Measurements from ENCODE around the gene AKR1D1. TPM values are rescaled to one million over a fixed set of nuclear protein-coding genes. Genes with fewer than 3 reads are reported as not detected.

Gene AKR1D1
- total and polyA plus RNA-seq, 2 of the 13 experiments (the other 11 are each of a cell fraction or from before 2014, with no cell fraction given) = 6.9 to 37.0 TPM

GRCh38 chr7:138066954-138067394, 9.3 kb upstream of the AKR1D1 start (continued):
- TF ChIP-seq NFIC (IDR thresholded peaks at IDR 0.05; ENCODE audit: low read length) = peak; percentile 68; the same call in 1 of the 2 replicates
- TF ChIP-seq ARID5B (CRISPR knock-in tag; IDR thresholded peaks at IDR 0.05) = peak; percentile 77
- peak; percentile 76; the same call in 1 of the 2 replicates for TF ChIP-seq ZBTB20 (CRISPR knock-in tag; IDR thresholded peaks at IDR 0.05; ENCODE audit: borderline replicate concordance, low read depth)
- TF ChIP-seq FOXP4 (CRISPR knock-in tag; IDR thresholded peaks at IDR 0.05) = peak; percentile 83
- peak; percentile 92 for TF ChIP-seq PITX1 (CRISPR knock-in tag; IDR thresholded peaks at IDR 0.05)
- peak; percentile 64; the same call in 1 of the 2 replicates for TF ChIP-seq ETV5 (CRISPR knock-in tag; IDR thresholded peaks at IDR 0.05; ENCODE audit: borderline replicate concordance)
- TF ChIP-seq PAX8 (CRISPR knock-in tag; IDR thresholded peaks at IDR 0.05; ENCODE audit: borderline replicate concordance) = no peak
- peak; percentile 76 for TF ChIP-seq NR2F6 (IDR thresholded peaks at IDR 0.05)
- peak; percentile 59 for TF ChIP-seq NR2F6 (CRISPR knock-in tag; IDR thresholded peaks at IDR 0.05)
- peak in 1 of 2 experiments; percentile 96; a peak in 2 of 4 replicates for TF ChIP-seq EP300 (IDR thresholded peaks at IDR 0.05; ENCODE audit: low read depth in 2 of 2, low read length in 2 of 2)
- TF ChIP-seq EP300 (CRISPR knock-in tag; IDR thresholded peaks at IDR 0.05; ENCODE audit: borderline replicate concordance) = peak; percentile 78; the same call in 1 of the 2 replicates
- TF ChIP-seq ZBTB43 (CRISPR knock-in tag; conservative IDR thresholded peaks at IDR 0.05) = 0 out of 2 replicates have a peak, but pooled peaks have one; percentile 61
- 0 out of 2 replicates have a peak, but pooled peaks have one; percentile 14 for TF ChIP-seq STAG1 (CRISPR knock-in tag; IDR thresholded peaks at IDR 0.05)
- no peak for TF ChIP-seq GTF3A (CRISPR knock-in tag; conservative IDR thresholded peaks at IDR 0.05)
- TF ChIP-seq BCL6 (CRISPR knock-in tag; IDR thresholded peaks at IDR 0.05) = peak; percentile 79
- TF ChIP-seq ZBTB25 (CRISPR knock-in tag; IDR thresholded peaks at IDR 0.05) = 0 out of 2 replicates have a peak, but pooled peaks have one; percentile 1
- TF ChIP-seq GZF1 (CRISPR knock-in tag; IDR thresholded peaks at IDR 0.05) = no peak
- TF ChIP-seq TBX2 (CRISPR knock-in tag; IDR thresholded peaks at IDR 0.05; ENCODE audit: borderline replicate concordance) = peak; percentile 40; the same call in 1 of the 2 replicates
- no peak for TF ChIP-seq ZNF446 (CRISPR knock-in tag; IDR thresholded peaks at IDR 0.05)
- no peak for TF ChIP-seq CBX2 (IDR thresholded peaks at IDR 0.05; ENCODE audit: low read depth, low read length)
- TF ChIP-seq CBX2 (CRISPR knock-in tag; IDR thresholded peaks at IDR 0.05; ENCODE audit: low read depth) = no peak
- TF ChIP-seq ZNF652 (CRISPR knock-in tag; IDR thresholded peaks at IDR 0.05; ENCODE audit: borderline replicate concordance, low read depth) = peak; percentile 97
- TF ChIP-seq FOXK1 (CRISPR knock-in tag; IDR thresholded peaks at IDR 0.05; ENCODE audit: borderline replicate concordance, low read depth) = no peak
- peak; percentile 12 for TF ChIP-seq ASH2L (IDR thresholded peaks at IDR 0.05; ENCODE audit: insufficient read length, low read depth, low read length)

All from HepG2 (cell line).